ENCODE measurements around the gene ENPP7.

ENPP7 gene

DNA sequence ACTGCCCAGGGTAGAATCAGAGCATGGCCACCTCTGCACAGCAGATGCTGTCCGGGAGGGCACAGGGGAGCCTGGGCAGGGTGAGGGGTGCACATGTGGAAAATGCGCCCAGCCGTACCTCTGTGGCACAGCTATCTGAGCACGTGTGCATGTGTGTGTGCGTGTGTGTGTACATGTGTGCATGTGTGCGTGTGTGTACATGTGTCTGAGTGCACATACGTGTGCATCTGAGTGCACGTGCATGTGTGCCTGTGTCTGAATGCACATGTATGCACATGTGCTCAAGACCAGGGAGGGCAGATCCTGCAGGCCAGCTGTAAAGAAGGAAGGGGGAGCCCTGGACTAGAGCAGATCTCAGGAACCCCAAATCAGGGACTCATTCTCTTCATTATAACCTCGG lies 37.3 kb upstream of the ENPP7 start:
- H3K36me3 ChIP-seq (ENCODE audit: control insufficient read depth, insufficient read depth, low read length), result no peaks in the 10 kb centered on the region
- no peaks in the 10 kb centered on the region for H3K27me3 ChIP-seq (ENCODE audit: control insufficient read depth, insufficient read depth, low read length)

DNA sequence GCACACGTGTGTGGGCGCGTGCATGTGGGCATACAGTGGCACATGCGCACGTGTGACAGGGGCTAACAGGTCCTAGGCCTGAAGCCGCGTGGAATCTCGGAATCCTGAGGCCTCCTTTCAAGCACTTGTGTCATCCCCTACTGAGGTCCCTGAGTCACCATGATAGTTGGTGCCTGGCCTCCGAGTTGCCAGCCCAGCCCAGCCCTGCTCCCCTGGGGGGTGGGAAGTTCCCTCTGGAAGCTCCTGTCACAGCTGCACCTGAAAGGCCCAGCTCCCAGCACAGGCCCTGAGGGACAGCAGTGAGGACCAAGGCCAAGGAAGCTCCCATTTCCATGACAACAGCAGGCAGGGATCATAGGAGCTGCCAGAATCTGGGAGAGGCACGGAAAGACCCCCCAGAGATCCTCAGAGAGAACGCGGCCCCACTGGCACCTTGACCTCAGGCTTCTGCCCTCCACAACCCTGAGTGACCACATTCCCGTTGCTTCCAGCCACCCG lies 35.4 kb upstream of the ENPP7 start:
- no peak overlapping the region for H3K9ac ChIP-seq (ENCODE audit: low read length)
- no peak overlapping the region for H3K27ac ChIP-seq (ENCODE audit: low read depth, low read length)
- no peaks in the 10 kb centered on the region for H3K27me3 ChIP-seq (ENCODE audit: control insufficient read depth, insufficient read depth, low read length)
- H3K36me3 ChIP-seq (ENCODE audit: control insufficient read depth, insufficient read depth, low read length), result no peaks in the 10 kb centered on the region
- H3K9me3 ChIP-seq (ENCODE audit: control insufficient read depth, insufficient read depth, low read depth, low read length), result no peaks in the 10 kb centered on the region
- H3K4me3 ChIP-seq (ENCODE audit: low read depth, low read length), result no peak overlapping the region
- peaks cover 20% of the 10 kb centered on the region for H3K4me1 ChIP-seq (ENCODE audit: control insufficient read depth, insufficient read depth, low read length)

More for the DNA sequence above, 37.3 kb upstream of the ENPP7 start:
- H3K9me3 ChIP-seq (ENCODE audit: control insufficient read depth, insufficient read depth, low read depth, low read length), result no peaks in the 10 kb centered on the region
- H3K4me1 ChIP-seq (ENCODE audit: control insufficient read depth, insufficient read depth, low read length), result peaks cover 20% of the 10 kb centered on the region
- H3K9ac ChIP-seq (ENCODE audit: low read length), result no peak overlapping the region
- no peak overlapping the region for H3K4me3 ChIP-seq (ENCODE audit: low read depth, low read length)
- H3K27ac ChIP-seq (ENCODE audit: low read depth, low read length), result no peak overlapping the region

DNA sequence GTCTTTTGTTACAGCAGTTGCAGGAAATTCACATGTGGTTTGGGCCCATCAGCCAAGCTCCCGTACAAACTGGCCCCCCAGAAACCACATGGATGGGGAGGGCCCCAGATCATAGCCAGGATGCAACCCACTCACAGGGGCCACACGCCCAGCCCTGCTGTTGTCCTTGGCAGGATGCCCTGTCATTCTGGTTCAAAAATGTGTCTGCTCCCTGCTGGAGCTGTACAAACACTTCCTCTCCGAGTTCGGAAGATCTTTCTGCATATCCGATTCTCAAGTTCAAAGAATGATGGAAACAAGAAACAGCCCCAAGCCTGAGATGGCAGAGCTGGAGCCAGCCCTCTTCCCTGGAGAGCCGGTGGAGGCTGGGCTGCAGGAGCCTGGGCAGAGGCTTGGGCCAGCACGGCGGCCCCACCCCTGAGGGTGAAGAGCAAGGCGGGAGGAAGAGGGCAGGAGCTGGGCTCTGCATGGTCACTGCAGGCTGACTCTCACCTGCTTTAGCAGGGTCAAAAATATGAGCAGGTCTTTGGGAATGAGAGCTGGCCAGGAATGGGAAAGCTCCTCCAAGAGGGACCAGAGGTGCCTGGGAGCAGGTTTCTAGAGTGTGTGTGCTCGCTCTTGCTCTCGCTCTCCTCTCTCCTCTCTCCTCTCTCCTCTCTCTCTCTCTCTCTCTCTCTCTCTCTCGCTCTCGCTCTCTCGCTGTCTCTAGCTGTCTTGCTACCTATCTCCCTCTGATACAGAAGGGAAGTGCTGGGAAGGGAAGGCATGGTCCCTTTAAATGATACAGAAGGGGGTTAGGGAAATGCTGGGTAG lies 34.7 kb upstream of the ENPP7 start:
- Histone ChIP-seq H3K36me3 (ENCODE audit: control insufficient read depth, insufficient read depth, low read length) (no peaks in the 10 kb centered on the region), H3K9ac (ENCODE audit: low read length) (no peak overlapping the region), H3K4me1 (ENCODE audit: control insufficient read depth, insufficient read depth, low read length) (peaks cover 22% of the 10 kb centered on the region), H3K9me3 (ENCODE audit: control insufficient read depth, insufficient read depth, low read depth, low read length) (no peaks in the 10 kb centered on the region), H3K4me3 (ENCODE audit: low read depth, low read length) (no peak overlapping the region), H3K27me3 (ENCODE audit: control insufficient read depth, insufficient read depth, low read length) (no peaks in the 10 kb centered on the region), H3K27ac (ENCODE audit: low read depth, low read length) (no peak overlapping the region)

DNA sequence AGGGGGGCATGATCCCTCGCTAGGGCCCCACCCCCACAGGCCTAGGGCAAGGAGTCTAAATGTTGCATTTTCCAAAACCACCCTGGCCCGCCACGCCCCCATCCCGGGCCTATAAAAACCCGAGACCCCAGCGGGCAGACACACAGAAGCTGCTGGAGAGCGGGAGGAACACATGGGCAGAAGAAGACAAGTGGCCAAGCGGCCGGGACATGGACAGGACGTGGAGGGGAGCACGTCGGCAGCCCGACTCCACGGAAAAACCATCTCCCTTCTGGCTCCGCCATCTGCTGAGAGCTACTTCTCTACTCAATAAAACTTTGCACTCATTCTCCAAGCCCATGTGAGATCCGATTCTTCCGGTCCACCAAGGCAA lies 34.1 kb upstream of the ENPP7 start:
- no peak overlapping the region for H3K27ac ChIP-seq (ENCODE audit: low read depth, low read length)
- H3K9me3 ChIP-seq (ENCODE audit: control insufficient read depth, insufficient read depth, low read depth, low read length), result no peaks in the 10 kb centered on the region
- H3K4me1 ChIP-seq (ENCODE audit: control insufficient read depth, insufficient read depth, low read length), result peaks cover 19% of the 10 kb centered on the region
- no peaks in the 10 kb centered on the region for H3K27me3 ChIP-seq (ENCODE audit: control insufficient read depth, insufficient read depth, low read length)
- no peak overlapping the region for H3K4me3 ChIP-seq (ENCODE audit: low read depth, low read length)
- no peak overlapping the region for H3K9ac ChIP-seq (ENCODE audit: low read length)
- H3K36me3 ChIP-seq (ENCODE audit: control insufficient read depth, insufficient read depth, low read length), result no peaks in the 10 kb centered on the region

DNA sequence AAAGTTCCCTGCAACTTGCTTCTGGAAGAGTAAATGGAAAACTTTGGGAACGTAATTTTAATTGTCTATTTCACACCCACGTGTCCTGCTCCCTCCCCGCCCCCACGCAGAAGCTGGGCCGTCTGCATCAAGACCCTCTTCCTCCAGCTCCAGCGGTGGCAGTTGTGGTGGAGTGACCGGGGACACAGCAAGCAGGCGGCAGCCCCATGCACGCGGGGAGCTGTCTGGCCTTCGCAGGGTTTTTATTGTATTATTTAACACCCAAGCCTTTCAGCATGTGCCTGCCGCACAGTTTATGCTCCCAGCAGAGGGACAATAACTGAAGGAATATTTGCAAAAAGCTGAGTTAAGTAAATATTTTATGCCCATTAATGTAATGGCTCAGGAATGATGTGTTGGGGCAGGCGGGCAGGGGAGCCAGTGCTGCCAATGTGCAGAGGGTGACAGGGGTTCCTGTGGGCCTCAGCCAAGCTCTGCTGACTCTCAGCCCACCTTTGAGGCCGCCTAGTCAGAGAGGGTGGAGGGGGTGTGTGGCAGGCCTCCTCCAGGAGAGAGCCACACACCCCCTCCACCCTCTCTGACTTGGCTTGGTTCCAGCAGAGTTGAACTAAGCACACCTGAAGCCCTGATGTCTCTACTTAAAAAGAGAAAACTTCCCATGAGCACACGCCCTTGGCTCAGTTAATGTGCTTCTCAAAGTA lies 32.4 kb upstream of the ENPP7 start:
- Histone ChIP-seq H3K27me3 (ENCODE audit: control insufficient read depth, insufficient read depth, low read length) (no peaks in the 10 kb centered on the region), H3K36me3 (ENCODE audit: control insufficient read depth, insufficient read depth, low read length) (no peaks in the 10 kb centered on the region), H3K4me1 (ENCODE audit: control insufficient read depth, insufficient read depth, low read length) (peaks cover 17% of the 10 kb centered on the region), H3K4me3 (ENCODE audit: low read depth, low read length) (no peak overlapping the region), H3K9me3 (ENCODE audit: control insufficient read depth, insufficient read depth, low read depth, low read length) (no peaks in the 10 kb centered on the region), H3K9ac (ENCODE audit: low read length) (no peak overlapping the region), H3K27ac (ENCODE audit: low read depth, low read length) (no peak overlapping the region)

DNA sequence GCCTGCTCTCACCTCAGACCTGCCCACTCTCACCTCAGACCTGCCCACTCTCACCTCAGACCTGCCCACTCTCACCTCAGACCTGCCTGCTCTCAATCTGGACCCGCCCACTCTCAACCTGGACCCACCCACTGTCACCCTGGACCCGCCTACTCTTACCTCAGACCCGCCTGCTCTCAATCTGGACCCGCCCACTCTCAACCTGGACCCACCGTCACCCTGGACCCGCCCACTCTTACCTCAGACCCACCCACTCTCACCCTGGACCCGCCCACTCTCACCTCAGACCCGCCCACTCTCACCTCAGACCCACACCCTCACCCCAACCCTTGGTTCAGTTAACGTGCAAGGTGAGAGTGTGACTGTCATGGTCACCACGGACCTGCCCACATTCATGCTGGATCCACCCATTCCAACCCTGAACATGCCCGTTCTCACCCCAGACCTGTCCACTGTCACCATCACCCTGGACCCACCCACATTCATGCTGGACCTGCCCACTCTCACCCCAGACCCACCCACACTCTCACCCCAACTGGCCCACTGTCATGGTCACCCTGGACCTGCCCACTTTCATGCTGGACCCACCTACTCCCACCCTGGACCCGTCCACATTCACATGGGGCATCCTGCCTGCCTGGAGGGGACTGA lies 31.2 kb upstream of the ENPP7 start:
- Histone ChIP-seq H3K36me3 (ENCODE audit: control insufficient read depth, insufficient read depth, low read length) (no peaks in the 10 kb centered on the region), H3K4me3 (ENCODE audit: low read depth, low read length) (no peak overlapping the region), H3K9ac (ENCODE audit: low read length) (no peak overlapping the region), H3K27me3 (ENCODE audit: control insufficient read depth, insufficient read depth, low read length) (no peaks in the 10 kb centered on the region), H3K27ac (ENCODE audit: low read depth, low read length) (no peak overlapping the region), H3K4me1 (ENCODE audit: control insufficient read depth, insufficient read depth, low read length) (peaks cover 17% of the 10 kb centered on the region), H3K9me3 (ENCODE audit: control insufficient read depth, insufficient read depth, low read depth, low read length) (no peaks in the 10 kb centered on the region)

DNA sequence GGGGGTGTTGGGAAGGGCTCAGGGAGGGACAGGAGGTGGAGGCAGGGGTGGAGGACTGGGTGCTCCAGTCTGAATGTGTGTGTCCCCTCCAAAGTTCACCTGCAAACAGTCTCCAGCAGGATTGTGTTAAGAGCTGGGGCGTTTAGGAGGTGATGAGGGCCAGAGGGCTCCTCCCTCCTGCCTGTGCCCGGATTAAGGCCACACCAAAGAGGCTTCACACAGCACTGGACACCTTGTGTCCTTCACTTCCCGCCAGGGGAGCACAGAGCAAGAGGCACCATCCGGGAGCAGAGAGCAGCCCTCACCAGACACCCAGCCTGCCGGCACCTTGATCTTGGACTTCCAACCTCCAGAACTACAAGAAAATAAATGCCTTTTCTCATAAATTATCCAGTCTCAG lies 30.2 kb upstream of the ENPP7 start:
- Histone ChIP-seq H3K27ac (ENCODE audit: low read depth, low read length) (no peak overlapping the region), H3K36me3 (ENCODE audit: control insufficient read depth, insufficient read depth, low read length) (no peaks in the 10 kb centered on the region), H3K27me3 (ENCODE audit: control insufficient read depth, insufficient read depth, low read length) (no peaks in the 10 kb centered on the region), H3K4me3 (ENCODE audit: low read depth, low read length) (no peak overlapping the region), H3K9ac (ENCODE audit: low read length) (no peak overlapping the region), H3K4me1 (ENCODE audit: control insufficient read depth, insufficient read depth, low read length) (peaks cover 14% of the 10 kb centered on the region), H3K9me3 (ENCODE audit: control insufficient read depth, insufficient read depth, low read depth, low read length) (no peaks in the 10 kb centered on the region)

DNA sequence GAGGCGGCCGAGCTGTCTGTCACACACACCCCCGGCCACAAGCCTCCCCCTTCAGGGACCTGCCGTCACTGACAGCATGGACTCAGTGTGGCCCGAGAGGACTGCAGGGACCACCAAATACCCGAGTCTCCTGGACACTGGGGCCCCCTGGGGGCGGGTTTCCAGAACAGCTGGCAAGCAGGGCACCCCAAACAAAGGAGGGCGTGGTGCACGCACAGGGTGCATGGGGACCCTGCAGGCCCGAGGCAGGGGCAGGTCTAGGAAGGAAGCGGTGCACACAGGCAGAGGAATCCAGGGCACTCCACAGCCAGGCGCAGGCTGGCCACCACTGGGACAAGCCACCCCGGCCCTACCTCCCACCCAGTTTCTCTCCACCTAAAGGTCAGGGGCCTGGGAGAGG lies 28.7 kb upstream of the ENPP7 start:
- H3K9me3 ChIP-seq (ENCODE audit: control insufficient read depth, insufficient read depth, low read depth, low read length), result no peaks in the 10 kb centered on the region
- peaks cover 7% of the 10 kb centered on the region for H3K4me1 ChIP-seq (ENCODE audit: control insufficient read depth, insufficient read depth, low read length)
- no peak overlapping the region for H3K9ac ChIP-seq (ENCODE audit: low read length)
- H3K27me3 ChIP-seq (ENCODE audit: control insufficient read depth, insufficient read depth, low read length), result no peaks in the 10 kb centered on the region
- no peak overlapping the region for H3K4me3 ChIP-seq (ENCODE audit: low read depth, low read length)
- no peak overlapping the region for H3K27ac ChIP-seq (ENCODE audit: low read depth, low read length)
- no peaks in the 10 kb centered on the region for H3K36me3 ChIP-seq (ENCODE audit: control insufficient read depth, insufficient read depth, low read length)

DNA sequence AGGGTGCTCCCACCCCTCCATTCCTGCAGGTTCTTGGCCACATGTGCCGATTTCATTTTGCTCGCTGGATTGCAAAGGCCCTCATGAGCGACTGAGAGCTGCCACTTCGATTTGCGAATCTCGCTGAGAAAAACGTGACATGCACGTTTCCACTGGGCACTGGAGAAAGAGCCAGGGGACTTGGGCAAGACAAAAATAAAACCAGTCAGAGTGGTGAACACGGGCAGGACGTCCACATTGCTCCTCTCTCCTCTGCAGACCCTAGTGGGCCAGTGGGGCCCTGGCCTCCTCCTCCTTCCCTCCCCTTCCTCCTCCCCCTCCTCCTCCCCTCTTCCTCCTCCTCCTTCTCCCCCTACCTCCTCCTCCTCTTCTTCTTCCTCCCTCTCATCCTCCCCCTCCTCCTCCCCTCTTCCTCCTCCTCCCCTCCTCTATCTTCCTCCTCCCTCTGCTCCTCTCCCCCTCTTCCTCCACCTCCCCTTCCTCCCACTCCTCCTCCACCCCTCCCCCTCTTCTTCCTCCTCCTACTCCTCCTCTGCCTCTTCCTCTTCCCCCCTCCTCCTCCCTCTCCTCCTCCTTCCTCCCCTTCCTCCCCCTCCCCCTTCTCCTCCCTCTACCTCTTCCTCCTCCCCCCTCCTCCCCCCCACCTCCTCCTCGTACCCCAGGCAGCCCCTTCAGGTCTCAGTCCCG lies 28.1 kb upstream of the ENPP7 start:
- Histone ChIP-seq H3K4me1 (ENCODE audit: control insufficient read depth, insufficient read depth, low read length) (peaks cover 7% of the 10 kb centered on the region), H3K4me3 (ENCODE audit: low read depth, low read length) (no peak overlapping the region), H3K27ac (ENCODE audit: low read depth, low read length) (no peak overlapping the region), H3K9ac (ENCODE audit: low read length) (no peak overlapping the region), H3K9me3 (ENCODE audit: control insufficient read depth, insufficient read depth, low read depth, low read length) (no peaks in the 10 kb centered on the region), H3K36me3 (ENCODE audit: control insufficient read depth, insufficient read depth, low read length) (no peaks in the 10 kb centered on the region), H3K27me3 (ENCODE audit: control insufficient read depth, insufficient read depth, low read length) (no peaks in the 10 kb centered on the region)

DNA sequence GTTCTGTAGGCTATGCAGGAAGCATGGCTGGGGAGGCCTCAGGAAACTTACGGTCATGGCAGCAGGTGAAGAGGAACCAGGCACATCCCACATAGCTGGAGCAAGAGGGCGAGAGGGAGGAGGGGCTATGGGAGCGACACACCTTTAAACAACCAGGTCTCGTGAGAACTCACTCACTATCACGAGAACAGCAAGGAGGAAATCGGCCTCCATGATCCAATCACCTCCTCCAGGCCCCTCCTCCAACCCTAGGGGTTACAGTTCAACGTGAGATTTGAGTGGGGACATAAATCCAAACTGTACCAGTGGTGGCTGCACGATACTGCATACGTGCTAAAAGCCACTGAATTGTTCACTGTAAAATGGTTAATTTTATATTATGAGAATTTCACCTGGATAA lies 26.1 kb upstream of the ENPP7 start:
- no peaks in the 10 kb centered on the region for H3K27me3 ChIP-seq (ENCODE audit: control insufficient read depth, insufficient read depth, low read length)
- H3K9me3 ChIP-seq (ENCODE audit: control insufficient read depth, insufficient read depth, low read depth, low read length), result no peaks in the 10 kb centered on the region
- H3K27ac ChIP-seq (ENCODE audit: low read depth, low read length), result no peak overlapping the region
- H3K9ac ChIP-seq (ENCODE audit: low read length), result no peak overlapping the region
- no peak overlapping the region for H3K4me3 ChIP-seq (ENCODE audit: low read depth, low read length)
- H3K36me3 ChIP-seq (ENCODE audit: control insufficient read depth, insufficient read depth, low read length), result no peaks in the 10 kb centered on the region
- peaks cover 7% of the 10 kb centered on the region for H3K4me1 ChIP-seq (ENCODE audit: control insufficient read depth, insufficient read depth, low read length)

Data from HUES6 (cell line).